Measurements from ENCODE around the gene CALR.

DNA sequence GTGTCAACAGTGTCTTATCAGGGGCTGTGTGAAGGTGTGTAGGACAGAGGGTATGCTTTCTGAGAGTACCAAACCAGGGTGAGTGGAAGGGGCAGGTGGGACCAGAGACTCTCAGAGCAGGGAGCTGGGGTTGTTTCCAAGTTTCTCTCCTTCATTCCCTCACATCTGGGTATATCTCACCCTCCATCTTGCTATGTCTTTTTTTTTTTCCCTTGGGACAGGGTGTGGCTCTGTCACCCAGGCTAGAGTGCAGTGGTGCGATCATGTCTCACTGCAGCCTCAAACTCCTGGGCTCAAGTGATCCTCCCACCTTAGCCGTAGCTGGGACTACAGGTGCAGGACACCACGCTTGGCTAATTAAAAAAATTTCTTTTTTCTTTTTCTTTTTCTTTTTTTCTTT is 41.6 kb downstream of the CALR start:
- TF ChIP-seq HDGF (IDR thresholded peaks at IDR 0.05; ENCODE audit: borderline replicate concordance) (no peak), SUZ12 (IDR thresholded peaks at IDR 0.05) (no peak), FOXA1 (IDR thresholded peaks at IDR 0.05) (no peak), ARNT (IDR thresholded peaks at IDR 0.05) (no peak), ELF4 (IDR thresholded peaks at IDR 0.05) (no peak), SP1 (IDR thresholded peaks at IDR 0.05) (no peak), FOXM1 (IDR thresholded peaks at IDR 0.05; ENCODE audit: borderline replicate concordance) (no peak), BHLHE40 (IDR thresholded peaks at IDR 0.05; ENCODE audit: borderline replicate concordance) (no peak)
